HG03575 (cell line): ENCODE data around the gene MAPKAPK2.

Experiments
- ATAC-seq: cut with Tn5 transposase; IDR thresholded peaks from one replicate; pipeline ENCODE4 v1.9.1; 2021; ENCODE audit not compliant: unreplicated experiment, insufficient number of reproducible peaks, low FRiP score; ENCODE audit errors: extremely low read depth

MAPKAPK2 gene

DNA sequence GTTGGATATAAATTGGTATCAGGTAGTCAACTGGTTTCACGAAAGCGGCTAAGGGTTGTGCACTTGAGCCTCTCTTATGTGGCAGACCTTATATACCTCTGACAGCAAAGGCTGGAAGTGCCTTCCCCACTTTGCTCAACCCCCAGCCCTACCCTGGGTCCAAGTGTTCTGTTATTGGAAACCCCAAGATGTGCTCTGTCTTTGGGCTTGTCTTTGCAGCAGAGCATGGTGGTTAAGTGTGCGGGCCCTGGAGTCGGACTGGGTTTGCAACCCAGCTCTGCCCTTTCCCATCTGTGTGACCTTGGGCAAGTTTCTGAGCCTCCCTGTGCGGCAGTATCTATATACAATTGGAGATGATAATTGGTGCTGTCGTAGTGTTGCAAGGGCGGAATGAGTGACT lies 98.8 kb downstream of the MAPKAPK2 start:
- no peak for ATAC-seq
